Measurements from ENCODE around the gene CACNB2. TPM values are rescaled to one million over a fixed set of nuclear protein-coding genes. Genes with fewer than 3 reads are reported as not detected.

CACNB2 gene
- polyA plus RNA-seq, 1 of the 3 experiments (the other 2 are of a cell fraction), result 0.74 TPM

DNA sequence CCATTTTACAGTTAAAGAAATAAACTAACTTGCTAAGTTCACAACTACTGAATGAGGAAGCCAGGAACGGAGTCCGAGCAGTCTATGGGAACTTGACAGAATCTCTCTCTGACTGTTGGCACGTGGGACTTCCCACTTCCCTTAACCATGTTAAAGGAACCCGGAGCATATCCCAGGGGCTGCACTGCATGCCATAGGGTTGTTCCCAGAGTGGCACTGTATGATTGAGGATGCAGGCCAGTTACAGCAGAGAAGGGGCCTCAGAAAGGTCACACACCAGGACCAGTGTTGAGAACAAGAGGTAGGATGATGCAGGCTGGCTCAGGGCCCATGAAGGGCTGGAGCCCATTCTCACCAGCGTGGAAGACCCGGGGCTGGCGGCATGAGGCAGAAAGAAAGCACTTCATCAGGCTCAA, 309.4 kb downstream of the CACNB2 start:
- no peaks in the 10 kb centered on the region for H3K36me3 ChIP-seq (replicated peaks in 1 of 2; ENCODE audit: control insufficient read depth in 1 of 2, insufficient read depth in 2 of 2, low read length in 1 of 2)
- no peak for DNase-seq
- H4K20me1 ChIP-seq (ENCODE audit: insufficient read depth), result no peaks in the 10 kb centered on the region

DNA sequence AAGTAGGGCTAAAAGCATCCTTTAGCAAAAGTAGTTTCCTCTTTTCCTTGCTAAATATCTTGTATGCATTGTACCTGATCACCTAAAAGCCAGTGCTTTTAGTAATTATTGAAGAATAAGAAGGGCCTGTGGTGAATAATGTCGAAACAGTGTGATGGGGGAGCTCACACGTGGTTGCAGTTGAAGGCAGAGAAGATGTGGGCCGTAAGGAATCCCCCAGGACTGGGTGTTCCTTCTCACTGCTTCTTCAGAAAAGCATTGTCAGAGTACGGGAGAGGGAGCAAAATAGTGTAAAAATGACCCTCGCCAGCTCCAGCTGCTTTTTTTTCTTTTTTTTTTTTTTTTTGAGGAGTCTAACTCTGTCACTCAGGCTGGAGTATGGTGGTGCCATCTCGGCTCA, 310.1 kb downstream of the CACNB2 start:
- no peak for DNase-seq
- TF ChIP-seq FOXM1 (IDR thresholded peaks at IDR 0.05; ENCODE audit: low read depth) (no peak), MXI1 (IDR thresholded peaks at IDR 0.05; ENCODE audit: low read depth, low read length) (no peak)
- WGBS (ENCODE audit: low lambda C conversion rate), result 55% methylated on average over 6 of the region's 6 CpGs
- Histone ChIP-seq H2AFZ (ENCODE audit: low read depth) (no peak overlapping the region), H3K4me2 (no peak overlapping the region), H3K4me3 (ENCODE audit: low read depth in 2 of 2, low read length in 1 of 2) (no peak overlapping the region), H3K27ac (ENCODE audit: low read depth in 2 of 2, low read length in 1 of 2) (no peak overlapping the region), H3K36me3 (replicated peaks in 1 of 2; ENCODE audit: control insufficient read depth in 1 of 2, insufficient read depth in 2 of 2, low read length in 1 of 2) (no peaks in the 10 kb centered on the region), H3K9ac (no peak overlapping the region), H3K4me1 (ENCODE audit: control insufficient read depth in 1 of 2, insufficient read depth in 2 of 2, low read depth in 1 of 2, low read length in 1 of 2) (no peaks in the 10 kb centered on the region; a peak in 1 of 4 replicates), H3K9me2 (no peaks in the 10 kb centered on the region), H3K79me2 (ENCODE audit: insufficient read depth) (no peaks in the 10 kb centered on the region), H3K9me3 (no peaks in the 10 kb centered on the region), H4K20me1 (ENCODE audit: insufficient read depth) (no peaks in the 10 kb centered on the region), H3K27me3 (ENCODE audit: insufficient read depth) (no peaks in the 10 kb centered on the region), H3F3A (replicated peaks; ENCODE audit: insufficient read depth) (no peaks in the 10 kb centered on the region)
- ChIA-PET CTCF (no interaction called here), POLR2A (no interaction called here)

More for the DNA sequence above, 309.4 kb downstream of the CACNB2 start:
- Histone ChIP-seq H2AFZ (ENCODE audit: low read depth) (no peak overlapping the region), H3K27me3 (ENCODE audit: insufficient read depth) (no peaks in the 10 kb centered on the region), H3K9me3 (no peaks in the 10 kb centered on the region), H3K27ac (ENCODE audit: low read depth in 2 of 2, low read length in 1 of 2) (no peak overlapping the region), H3F3A (replicated peaks; ENCODE audit: insufficient read depth) (no peaks in the 10 kb centered on the region), H3K9ac (no peak overlapping the region), H3K9me2 (no peaks in the 10 kb centered on the region), H3K4me1 (ENCODE audit: control insufficient read depth in 1 of 2, insufficient read depth in 2 of 2, low read depth in 1 of 2, low read length in 1 of 2) (no peaks in the 10 kb centered on the region; a peak in 1 of 4 replicates), H3K4me3 (ENCODE audit: low read depth in 2 of 2, low read length in 1 of 2) (no peak overlapping the region), H3K79me2 (ENCODE audit: insufficient read depth) (no peaks in the 10 kb centered on the region), H3K4me2 (no peak overlapping the region)
- TF ChIP-seq, protein P1, sequence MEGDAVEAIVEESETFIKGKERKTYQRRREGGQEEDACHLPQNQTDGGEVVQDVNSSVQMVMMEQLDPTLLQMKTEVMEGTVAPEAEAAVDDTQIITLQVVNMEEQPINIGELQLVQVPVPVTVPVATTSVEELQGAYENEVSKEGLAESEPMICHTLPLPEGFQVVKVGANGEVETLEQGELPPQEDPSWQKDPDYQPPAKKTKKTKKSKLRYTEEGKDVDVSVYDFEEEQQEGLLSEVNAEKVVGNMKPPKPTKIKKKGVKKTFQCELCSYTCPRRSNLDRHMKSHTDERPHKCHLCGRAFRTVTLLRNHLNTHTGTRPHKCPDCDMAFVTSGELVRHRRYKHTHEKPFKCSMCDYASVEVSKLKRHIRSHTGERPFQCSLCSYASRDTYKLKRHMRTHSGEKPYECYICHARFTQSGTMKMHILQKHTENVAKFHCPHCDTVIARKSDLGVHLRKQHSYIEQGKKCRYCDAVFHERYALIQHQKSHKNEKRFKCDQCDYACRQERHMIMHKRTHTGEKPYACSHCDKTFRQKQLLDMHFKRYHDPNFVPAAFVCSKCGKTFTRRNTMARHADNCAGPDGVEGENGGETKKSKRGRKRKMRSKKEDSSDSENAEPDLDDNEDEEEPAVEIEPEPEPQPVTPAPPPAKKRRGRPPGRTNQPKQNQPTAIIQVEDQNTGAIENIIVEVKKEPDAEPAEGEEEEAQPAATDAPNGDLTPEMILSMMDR (IDR thresholded peaks at IDR 0.05), result no peak
- TF ChIP-seq EP300 (IDR thresholded peaks at IDR 0.05; ENCODE audit: borderline replicate concordance in 1 of 2, low read depth in 1 of 2, low read length in 1 of 2) (no peak), TCF12 (IDR thresholded peaks at IDR 0.05) (no peak), GABPA (IDR thresholded peaks at IDR 0.05; ENCODE audit: low read depth) (no peak), TAF1 (IDR thresholded peaks at IDR 0.05; ENCODE audit: borderline replicate concordance, low read depth, low read length) (no peak), RCOR1 (IDR thresholded peaks at IDR 0.05; ENCODE audit: low read length) (no peak), YY1 (IDR thresholded peaks at IDR 0.05; ENCODE audit: low read depth) (no peak), RAD21 (IDR thresholded peaks at IDR 0.05; ENCODE audit: low read length) (no peak), MEF2A (IDR thresholded peaks at IDR 0.05; ENCODE audit: borderline replicate concordance, low read depth) (no peak), TEAD4 (IDR thresholded peaks at IDR 0.05; ENCODE audit: borderline replicate concordance, insufficient read depth) (no peak), RFX5 (IDR thresholded peaks at IDR 0.05; ENCODE audit: low read length) (no peak), JUND (IDR thresholded peaks at IDR 0.05) (no peak)
- TF ChIP-seq, protein P2, sequence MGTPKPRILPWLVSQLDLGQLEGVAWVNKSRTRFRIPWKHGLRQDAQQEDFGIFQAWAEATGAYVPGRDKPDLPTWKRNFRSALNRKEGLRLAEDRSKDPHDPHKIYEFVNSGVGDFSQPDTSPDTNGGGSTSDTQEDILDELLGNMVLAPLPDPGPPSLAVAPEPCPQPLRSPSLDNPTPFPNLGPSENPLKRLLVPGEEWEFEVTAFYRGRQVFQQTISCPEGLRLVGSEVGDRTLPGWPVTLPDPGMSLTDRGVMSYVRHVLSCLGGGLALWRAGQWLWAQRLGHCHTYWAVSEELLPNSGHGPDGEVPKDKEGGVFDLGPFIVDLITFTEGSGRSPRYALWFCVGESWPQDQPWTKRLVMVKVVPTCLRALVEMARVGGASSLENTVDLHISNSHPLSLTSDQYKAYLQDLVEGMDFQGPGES (IDR thresholded peaks at IDR 0.05; ENCODE audit: low read depth, low read length), result no peak
- TF ChIP-seq, protein P3, sequence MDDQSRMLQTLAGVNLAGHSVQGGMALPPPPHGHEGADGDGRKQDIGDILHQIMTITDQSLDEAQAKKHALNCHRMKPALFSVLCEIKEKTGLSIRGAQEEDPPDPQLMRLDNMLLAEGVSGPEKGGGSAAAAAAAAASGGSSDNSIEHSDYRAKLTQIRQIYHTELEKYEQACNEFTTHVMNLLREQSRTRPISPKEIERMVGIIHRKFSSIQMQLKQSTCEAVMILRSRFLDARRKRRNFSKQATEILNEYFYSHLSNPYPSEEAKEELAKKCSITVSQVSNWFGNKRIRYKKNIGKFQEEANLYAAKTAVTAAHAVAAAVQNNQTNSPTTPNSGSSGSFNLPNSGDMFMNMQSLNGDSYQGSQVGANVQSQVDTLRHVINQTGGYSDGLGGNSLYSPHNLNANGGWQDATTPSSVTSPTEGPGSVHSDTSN (IDR thresholded peaks at IDR 0.05), result no peak
- POLR2A ChIA-PET, result no interaction called here
- WGBS (ENCODE audit: low lambda C conversion rate), result 79% methylated on average over 7 of the region's 7 CpGs
- CTCF ChIA-PET, result no interaction called here
